Heart right ventricle (tissue), 16 donors: ENCODE data around the gene MAP3K20. TPM values are rescaled to one million over a fixed set of nuclear protein-coding genes. Genes with fewer than 3 reads are reported as not detected.
"Not testable (repeated sequence)": the region's sequence is repeated elsewhere in the genome, so short reads cannot be mapped to it uniquely, and the experiment has no call there.

Experiments used
- ATAC-seq, 8 donors: fragments of 200-7000 bp; cut with Tn5 transposase; one replicate each; pipeline ENCODE4 v1.9.1; 2020; ENCODE audit warnings: mild to moderate bottlenecking in 8 of 8, moderate library complexity in 8 of 8, moderate number of reproducible peaks in 1 of 8
- DNase-seq, 2 donors: peaks; one replicate each; pipeline ENCODE4 v3.0.0-alpha.2; 2020
- H3K27ac ChIP-seq, 10 donors: fragments of 200-600 bp; sonication (generic) in 2 of 10; one replicate each; pipeline versions ENCODE4 v1.5.0 to v1.8.0; 2020 to 2022; ENCODE audit warnings: mild to moderate bottlenecking in 3 of 10
- H3K27me3 ChIP-seq, 7 donors: fragments of 200-600 bp; one replicate each; pipeline ENCODE4 v1.8.0; 2021 to 2022; ENCODE audit warnings: mild to moderate bottlenecking in 2 of 7
- H3K36me3 ChIP-seq, 9 donors: fragments of 200-600 bp; sonication (generic) in 1 of 9; one replicate each; pipeline versions ENCODE4 v1.5.0 to v1.8.0; 2020 to 2022; ENCODE audit warnings: mild to moderate bottlenecking in 2 of 9
- H3K4me1 ChIP-seq, 9 donors: fragments of 200-600 bp; sonication (generic) in 1 of 9; one replicate each; pipeline versions ENCODE4 v1.5.0 to v1.8.0; 2020 to 2022; ENCODE audit warnings: mild to moderate bottlenecking in 4 of 9
- H3K4me3 ChIP-seq, 10 donors: fragments of 200-600 bp; sonication (generic) in 2 of 10; one replicate each; pipeline versions ENCODE4 v1.5.0 to v1.8.0; 2020 to 2022; ENCODE audit warnings: mild to moderate bottlenecking in 7 of 10, moderate library complexity in 2 of 10
- H3K9me3 ChIP-seq, 11 donors: fragments of 200-600 bp in 10 of 11; sonication (generic) in 2 of 11; one replicate each; pipeline versions ENCODE4 v1.5.0 to v1.8.0; 2013 to 2022; ENCODE audit warnings: mild to moderate bottlenecking in 2 of 11, control low read depth in 1 of 11, moderate library complexity in 1 of 11
- CTCF ChIP-seq, 9 donors: fragments of 200-600 bp; sonication (generic) in 2 of 9; IDR thresholded peaks; one replicate each; pipeline versions ENCODE4 v1.5.0 to v1.8.0; 2021 to 2022; ENCODE audit warnings: antibody characterized with exemption in 9 of 9, mild to moderate bottlenecking in 5 of 9, moderate library complexity in 1 of 9
- WGBS, 2 donors: extraction: QIAGEN DNeasy Blood & Tissue Kit; methylation state at CpG; one replicate each; pipeline ENCODE4 v1.1.7; 2013; ENCODE audit warnings: inconsistent platforms in 1 of 2; 5-methylcytosine and 5-hydroxymethylcytosine counted together
- intact Hi-C, 10 donors: fragments of 100-400 bp; cut with DNase I; formaldehyde crosslinking; loops; one replicate each; pipeline versions ENCODE4 v1.11.1 to v1.14.2; 2022
- polyA plus RNA-seq, 2 donors: library from polyadenylated mRNA; stranded (reverse); fragments of 200-250 nt; gene quantifications; one replicate each; pipeline ENCODE4 v1.2.3, GENCODE V29; 2013
- total RNA-seq, 10 donors: library from RNA; stranded (reverse); fragmentation: NEBNext Ultra II Directional in 3 of 10; extraction: Animal tissue kit (Norgen Biotek cat#: 25700) in 3 of 10; gene quantifications; one replicate each; pipeline versions ENCODE4 v1.2.1 to v1.2.4, GENCODE V29; 2021 to 2023
- donor health status: Arrhythmogenic right ventricular cardiomyopathy.
- donor health status: ischemic (EF 13 %, LVEDD 7.1; RV severe dilation, severe dysfunction).
- donor health status: healthy with polysubstance abuse.
- donor health status: DM: no; HTN: yes; CAD: no.
- donor health status: DM: no; HTN: no; CAD: no.
- donor health status: ischemic (EF 25% LVEDD 6.9; RV normal size, moderate dysfunction).
- donor health status: ischemic (EF 25% LVEDD 5.7; RV mildly dilated, moderate dysfunction).
- donor health status: healthy.
- donor health status: DM: yes; HTN: yes; CAD: no.
- donor health status: Ischemic cardiomyopathy.
- donor health status: ischemic (EF 35%, LVEDD 5.7; RV mildly dilated, moderate dysfunction).
- donor health status: nonischemic (EF 11% LVEDD 7.7; RV severe dilation, severe dysfunction).
- donor health status: DM: yes; HTN: yes; CAD: no.
- donor health status: PGD.
- donor health status: ischemic (EF 29% LVEDD 5.4; RV normal size, mild dysfunction).
- donor health status: nonischemic (EF 23%, LVEDD 6.1; RV moderate dilation, normal function).

Gene MAP3K20
- total and polyA plus RNA-seq, 12 donors, result 63.2 to 560 (median 420) TPM

- WGBS, 2 donors, result 68 to 84% methylated on average over 3 of the region's 3 CpGs
- H3K4me3 ChIP-seq, result peak overlapping the region in 5 of 10 donors; percentile 22 to 33 (median 30)
- no peak for DNase-seq
- intact Hi-C loops, result loop anchor here in 4 of 10 donors (2.0 to 5.0 kb wide), 5 partner anchors 66 to 119 kb away; no protein-coding TSS in a partner anchor
- no peak for TF ChIP-seq CTCF (IDR thresholded peaks at IDR 0.05)
- peak overlapping the region in 7 of 10 donors; percentile 22 to 83 (median 79) for H3K27ac ChIP-seq
- H3K9me3 ChIP-seq, result no peaks in the 10 kb centered on the region
- ATAC-seq, result no peak
- H3K4me1 ChIP-seq, result peaks cover 3 to 75% (median 47%) of the 10 kb centered on the region in 9 donors
- H3K36me3 ChIP-seq, result peaks cover 0 to 50% (median 0%) of the 10 kb centered on the region in 9 donors
- H3K27me3 ChIP-seq, result no peaks in the 10 kb centered on the region
Observed at GRCh38 chr2:173092844-173093402, 17.3 kb downstream of the MAP3K20 start.

GRCh38 chr2:173093617-173094016 is 18.0 kb downstream of the MAP3K20 start:
- not testable (repeated sequence) for H3K9me3 ChIP-seq, H3K27me3 ChIP-seq, ATAC-seq, DNase-seq
- H3K27ac ChIP-seq, result peak overlapping the region in 2 of 10 donors; percentile 80 to 83
- H3K36me3 ChIP-seq, result peaks cover 0 to 50% (median 0%) of the 10 kb centered on the region in 9 donors
- H3K4me3 ChIP-seq, result peak overlapping the region in 2 of 10 donors; percentile 27 to 32
- intact Hi-C loops, result loop anchor here in 4 of 10 donors (2.0 to 5.0 kb wide), 5 partner anchors 66 to 119 kb away; no protein-coding TSS in a partner anchor
- WGBS, 2 donors, result 92 to 98% methylated on average over 2 of the region's 2 CpGs
- H3K4me1 ChIP-seq, result peaks cover 3 to 74% (median 47%) of the 10 kb centered on the region in 9 donors

- DNase-seq, result no peak
- peaks cover 0 to 50% (median 0%) of the 10 kb centered on the region in 9 donors for H3K36me3 ChIP-seq
- TF ChIP-seq CTCF (IDR thresholded peaks at IDR 0.05), result no peak
- intact Hi-C loops, result loop anchor here in 3 of 10 donors (5.0 kb wide), 4 partner anchors 67 to 118 kb away; no protein-coding TSS in a partner anchor
- WGBS, 2 donors, result 85 to 88% methylated on average over 1 of the region's 1 CpG
- peak overlapping the region in 1 of 10 donors; percentile 5 for H3K27ac ChIP-seq
- H3K9me3 ChIP-seq, result no peaks in the 10 kb centered on the region
- H3K4me1 ChIP-seq, result peaks cover 3 to 78% (median 45%) of the 10 kb centered on the region in 9 donors
- ATAC-seq, result no peak
- no peaks in the 10 kb centered on the region for H3K27me3 ChIP-seq
- no peak overlapping the region for H3K4me3 ChIP-seq
Observed at GRCh38 chr2:173094731-173095130, 19.1 kb downstream of the MAP3K20 start.

- no peak for TF ChIP-seq CTCF (IDR thresholded peaks at IDR 0.05)
- intact Hi-C loops, result no loop called here
- Histone ChIP-seq H3K9me3 (no peaks in the 10 kb centered on the region), H3K4me1 (peaks cover 3 to 78% (median 44%) of the 10 kb centered on the region in 9 donors), H3K36me3 (peaks cover 0 to 54% (median 0%) of the 10 kb centered on the region in 9 donors), H3K4me3 (no peak overlapping the region), H3K27me3 (no peaks in the 10 kb centered on the region), H3K27ac (peak overlapping the region in 1 of 10 donors; percentile 5)
- WGBS, 2 donors, result 91 to 93% methylated on average over 1 of the region's 1 CpG
- DNase-seq (no peak), ATAC-seq (no peak)
Observed at GRCh38 chr2:173095356-173095755, 19.7 kb downstream of the MAP3K20 start.

GRCh38 chr2:173099271-173099670 is 23.6 kb downstream of the MAP3K20 start:
- no peak for DNase-seq
- H3K27me3 ChIP-seq, result no peaks in the 10 kb centered on the region
- TF ChIP-seq CTCF (IDR thresholded peaks at IDR 0.05), result no peak
- H3K27ac ChIP-seq, result no peak overlapping the region
- H3K4me3 ChIP-seq, result no peak overlapping the region
- peaks cover 0 to 38% (median 0%) of the 10 kb centered on the region in 9 donors for H3K36me3 ChIP-seq
- intact Hi-C loops, result no loop called here
- H3K9me3 ChIP-seq, result no peaks in the 10 kb centered on the region
- 71 to 76% methylated on average over 2 of the region's 2 CpGs for WGBS, 2 donors
- peaks cover 2 to 82% (median 48%) of the 10 kb centered on the region in 9 donors for H3K4me1 ChIP-seq
- ATAC-seq, result no peak
